ENCODE results near the gene TIMM17A.

DNA sequence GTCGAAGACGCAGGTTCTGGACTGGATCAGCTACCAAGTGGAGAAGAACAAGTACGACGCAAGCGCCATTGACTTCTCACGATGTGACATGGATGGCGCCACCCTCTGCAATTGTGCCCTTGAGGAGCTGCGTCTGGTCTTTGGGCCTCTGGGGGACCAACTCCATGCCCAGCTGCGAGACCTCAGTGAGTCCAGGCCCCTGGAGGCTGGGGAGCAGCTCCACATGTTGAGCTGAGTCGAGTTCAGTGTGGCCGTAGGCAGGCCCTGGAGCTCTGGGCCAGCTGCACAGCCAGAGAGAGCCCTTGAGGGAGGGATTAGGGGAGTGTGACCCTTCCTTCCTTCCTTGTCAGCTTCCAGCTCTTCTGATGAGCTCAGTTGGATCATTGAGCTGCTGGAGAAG is 56.7 kb downstream of the TIMM17A start:
- TF ChIP-seq, protein P1, sequence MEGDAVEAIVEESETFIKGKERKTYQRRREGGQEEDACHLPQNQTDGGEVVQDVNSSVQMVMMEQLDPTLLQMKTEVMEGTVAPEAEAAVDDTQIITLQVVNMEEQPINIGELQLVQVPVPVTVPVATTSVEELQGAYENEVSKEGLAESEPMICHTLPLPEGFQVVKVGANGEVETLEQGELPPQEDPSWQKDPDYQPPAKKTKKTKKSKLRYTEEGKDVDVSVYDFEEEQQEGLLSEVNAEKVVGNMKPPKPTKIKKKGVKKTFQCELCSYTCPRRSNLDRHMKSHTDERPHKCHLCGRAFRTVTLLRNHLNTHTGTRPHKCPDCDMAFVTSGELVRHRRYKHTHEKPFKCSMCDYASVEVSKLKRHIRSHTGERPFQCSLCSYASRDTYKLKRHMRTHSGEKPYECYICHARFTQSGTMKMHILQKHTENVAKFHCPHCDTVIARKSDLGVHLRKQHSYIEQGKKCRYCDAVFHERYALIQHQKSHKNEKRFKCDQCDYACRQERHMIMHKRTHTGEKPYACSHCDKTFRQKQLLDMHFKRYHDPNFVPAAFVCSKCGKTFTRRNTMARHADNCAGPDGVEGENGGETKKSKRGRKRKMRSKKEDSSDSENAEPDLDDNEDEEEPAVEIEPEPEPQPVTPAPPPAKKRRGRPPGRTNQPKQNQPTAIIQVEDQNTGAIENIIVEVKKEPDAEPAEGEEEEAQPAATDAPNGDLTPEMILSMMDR (conservative IDR thresholded peaks at IDR 0.05; ENCODE audit: low read depth, low read length), result no peak
- TF ChIP-seq MAFK (IDR thresholded peaks at IDR 0.05; ENCODE audit: low read depth, low read length), result no peak
- TF ChIP-seq FOS (IDR thresholded peaks at IDR 0.05; ENCODE audit: low read depth, low read length), result no peak
- TF ChIP-seq POLR2A (IDR thresholded peaks at IDR 0.05; ENCODE audit: low read depth, low read length), result no peak
- TF ChIP-seq RAD21 (IDR thresholded peaks at IDR 0.05; ENCODE audit: low read length), result no peak
- TF ChIP-seq, protein P2, sequence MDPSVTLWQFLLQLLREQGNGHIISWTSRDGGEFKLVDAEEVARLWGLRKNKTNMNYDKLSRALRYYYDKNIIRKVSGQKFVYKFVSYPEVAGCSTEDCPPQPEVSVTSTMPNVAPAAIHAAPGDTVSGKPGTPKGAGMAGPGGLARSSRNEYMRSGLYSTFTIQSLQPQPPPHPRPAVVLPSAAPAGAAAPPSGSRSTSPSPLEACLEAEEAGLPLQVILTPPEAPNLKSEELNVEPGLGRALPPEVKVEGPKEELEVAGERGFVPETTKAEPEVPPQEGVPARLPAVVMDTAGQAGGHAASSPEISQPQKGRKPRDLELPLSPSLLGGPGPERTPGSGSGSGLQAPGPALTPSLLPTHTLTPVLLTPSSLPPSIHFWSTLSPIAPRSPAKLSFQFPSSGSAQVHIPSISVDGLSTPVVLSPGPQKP (IDR thresholded peaks at IDR 0.05; ENCODE audit: borderline replicate concordance, low read depth, low read length), result no peak
- TF ChIP-seq, protein P3, sequence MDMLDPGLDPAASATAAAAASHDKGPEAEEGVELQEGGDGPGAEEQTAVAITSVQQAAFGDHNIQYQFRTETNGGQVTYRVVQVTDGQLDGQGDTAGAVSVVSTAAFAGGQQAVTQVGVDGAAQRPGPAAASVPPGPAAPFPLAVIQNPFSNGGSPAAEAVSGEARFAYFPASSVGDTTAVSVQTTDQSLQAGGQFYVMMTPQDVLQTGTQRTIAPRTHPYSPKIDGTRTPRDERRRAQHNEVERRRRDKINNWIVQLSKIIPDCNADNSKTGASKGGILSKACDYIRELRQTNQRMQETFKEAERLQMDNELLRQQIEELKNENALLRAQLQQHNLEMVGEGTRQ (IDR thresholded peaks at IDR 0.05; ENCODE audit: low read depth, low read length), result no peak
- no peak for TF ChIP-seq MAZ (IDR thresholded peaks at IDR 0.05; ENCODE audit: borderline replicate concordance, low read depth, low read length)
- no peak for TF ChIP-seq CHD1 (IDR thresholded peaks at IDR 0.05; ENCODE audit: low read depth, low read length)
- no peak for TF ChIP-seq CEBPB (IDR thresholded peaks at IDR 0.05; ENCODE audit: low read depth, low read length)
- TF ChIP-seq SMC3 (IDR thresholded peaks at IDR 0.05; ENCODE audit: low read depth, low read length), result no peak
- TF ChIP-seq NFE2L2 (IDR thresholded peaks at IDR 0.05; ENCODE audit: low read depth, low read length), result no peak
- TF ChIP-seq BHLHE40 (IDR thresholded peaks at IDR 0.05; ENCODE audit: low read depth, low read length), result no peak
- TF ChIP-seq RFX5 (IDR thresholded peaks at IDR 0.05; ENCODE audit: low read depth, low read length), result no peak

All from IMR-90 (cell line).